Gastroesophageal sphincter (tissue), 3 donors: ENCODE results near the gene LRRC43.

ENCODE experiments used
- POLR2A ChIP-seq, 2 donors: fragments of 450-650 bp; IDR thresholded peaks; one replicate each; pipeline ENCODE4 v1.6.1; 2017; ENCODE audit warnings: antibody characterized with exemption in 2 of 2, mild to moderate bottlenecking in 2 of 2, moderate library complexity in 1 of 2
- TF ChIP-seq, protein P1 (sequence below), 4 experiments: fragments of 200-600 bp in 2 of 4; fragments of 450-650 bp in 2 of 4; sonication (generic) in 1 of 4; IDR thresholded peaks; one replicate each; pipeline ENCODE4 v1.5.1; 2017 to 2019; ENCODE audit warnings: antibody characterized with exemption in 4 of 4, mild to moderate bottlenecking in 2 of 4, moderate library complexity in 2 of 4

- TF ChIP-seq, protein P1, sequence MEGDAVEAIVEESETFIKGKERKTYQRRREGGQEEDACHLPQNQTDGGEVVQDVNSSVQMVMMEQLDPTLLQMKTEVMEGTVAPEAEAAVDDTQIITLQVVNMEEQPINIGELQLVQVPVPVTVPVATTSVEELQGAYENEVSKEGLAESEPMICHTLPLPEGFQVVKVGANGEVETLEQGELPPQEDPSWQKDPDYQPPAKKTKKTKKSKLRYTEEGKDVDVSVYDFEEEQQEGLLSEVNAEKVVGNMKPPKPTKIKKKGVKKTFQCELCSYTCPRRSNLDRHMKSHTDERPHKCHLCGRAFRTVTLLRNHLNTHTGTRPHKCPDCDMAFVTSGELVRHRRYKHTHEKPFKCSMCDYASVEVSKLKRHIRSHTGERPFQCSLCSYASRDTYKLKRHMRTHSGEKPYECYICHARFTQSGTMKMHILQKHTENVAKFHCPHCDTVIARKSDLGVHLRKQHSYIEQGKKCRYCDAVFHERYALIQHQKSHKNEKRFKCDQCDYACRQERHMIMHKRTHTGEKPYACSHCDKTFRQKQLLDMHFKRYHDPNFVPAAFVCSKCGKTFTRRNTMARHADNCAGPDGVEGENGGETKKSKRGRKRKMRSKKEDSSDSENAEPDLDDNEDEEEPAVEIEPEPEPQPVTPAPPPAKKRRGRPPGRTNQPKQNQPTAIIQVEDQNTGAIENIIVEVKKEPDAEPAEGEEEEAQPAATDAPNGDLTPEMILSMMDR (IDR thresholded peaks at IDR 0.05): no peak
- no peak for TF ChIP-seq POLR2A (IDR thresholded peaks at IDR 0.05)
Measured at GRCh38 chr12:122159882-122160281, 23.0 kb upstream of the LRRC43 start.
